ENCODE data around the gene PRKCE.
A peak's percentile ranks its signal among the peaks of the same experiment; 100 is the strongest.

The PRKCE gene

DNA sequence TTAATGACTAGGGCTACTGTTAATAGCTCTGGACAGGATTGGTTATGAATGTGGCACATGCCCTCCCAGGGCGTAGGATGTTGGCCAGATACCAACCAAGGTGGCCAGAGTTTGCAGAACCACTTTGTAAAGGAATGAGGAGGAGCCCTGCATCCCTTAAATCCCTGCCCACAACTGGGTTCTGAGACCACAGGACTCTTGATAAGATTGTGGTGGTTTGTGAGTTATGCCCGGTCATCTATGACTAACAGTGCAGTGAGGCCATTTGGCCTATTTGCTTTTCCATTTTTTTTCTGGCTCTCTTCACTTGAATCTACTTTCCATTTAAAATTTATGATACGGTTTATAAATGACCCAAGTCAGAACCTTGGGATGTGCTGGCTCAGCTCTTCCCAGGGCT is 294.5 kb downstream of the PRKCE start:
- TF ChIP-seq, protein P1, sequence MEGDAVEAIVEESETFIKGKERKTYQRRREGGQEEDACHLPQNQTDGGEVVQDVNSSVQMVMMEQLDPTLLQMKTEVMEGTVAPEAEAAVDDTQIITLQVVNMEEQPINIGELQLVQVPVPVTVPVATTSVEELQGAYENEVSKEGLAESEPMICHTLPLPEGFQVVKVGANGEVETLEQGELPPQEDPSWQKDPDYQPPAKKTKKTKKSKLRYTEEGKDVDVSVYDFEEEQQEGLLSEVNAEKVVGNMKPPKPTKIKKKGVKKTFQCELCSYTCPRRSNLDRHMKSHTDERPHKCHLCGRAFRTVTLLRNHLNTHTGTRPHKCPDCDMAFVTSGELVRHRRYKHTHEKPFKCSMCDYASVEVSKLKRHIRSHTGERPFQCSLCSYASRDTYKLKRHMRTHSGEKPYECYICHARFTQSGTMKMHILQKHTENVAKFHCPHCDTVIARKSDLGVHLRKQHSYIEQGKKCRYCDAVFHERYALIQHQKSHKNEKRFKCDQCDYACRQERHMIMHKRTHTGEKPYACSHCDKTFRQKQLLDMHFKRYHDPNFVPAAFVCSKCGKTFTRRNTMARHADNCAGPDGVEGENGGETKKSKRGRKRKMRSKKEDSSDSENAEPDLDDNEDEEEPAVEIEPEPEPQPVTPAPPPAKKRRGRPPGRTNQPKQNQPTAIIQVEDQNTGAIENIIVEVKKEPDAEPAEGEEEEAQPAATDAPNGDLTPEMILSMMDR (IDR thresholded peaks at IDR 0.05; ENCODE audit: extremely low read depth, missing control alignments): no peak
- no peak for DNase-seq (ENCODE audit: low spot score)

DNA sequence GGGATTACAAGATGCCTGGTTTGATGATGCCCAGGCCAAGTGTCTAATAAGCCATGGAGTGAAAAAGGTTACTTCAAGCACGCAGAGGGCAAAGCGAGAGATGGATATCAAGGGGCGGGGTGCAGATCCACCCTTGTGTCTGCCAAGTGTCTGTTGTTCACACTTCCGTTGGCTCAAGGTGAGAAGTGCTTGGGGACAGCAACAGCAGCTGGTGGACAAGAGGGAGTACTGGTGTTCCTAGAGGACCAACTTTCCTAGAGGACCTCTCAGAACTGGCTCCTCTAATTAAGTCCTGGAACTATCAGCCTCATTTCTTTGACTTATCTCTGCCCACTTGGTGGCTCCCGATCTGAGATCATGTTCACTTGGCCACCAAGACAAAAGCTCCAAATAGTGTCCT is 299.1 kb downstream of the PRKCE start:
- DNase-seq (ENCODE audit: low spot score): no peak
- TF ChIP-seq, protein P1 (IDR thresholded peaks at IDR 0.05; ENCODE audit: extremely low read depth, missing control alignments): no peak

DNA sequence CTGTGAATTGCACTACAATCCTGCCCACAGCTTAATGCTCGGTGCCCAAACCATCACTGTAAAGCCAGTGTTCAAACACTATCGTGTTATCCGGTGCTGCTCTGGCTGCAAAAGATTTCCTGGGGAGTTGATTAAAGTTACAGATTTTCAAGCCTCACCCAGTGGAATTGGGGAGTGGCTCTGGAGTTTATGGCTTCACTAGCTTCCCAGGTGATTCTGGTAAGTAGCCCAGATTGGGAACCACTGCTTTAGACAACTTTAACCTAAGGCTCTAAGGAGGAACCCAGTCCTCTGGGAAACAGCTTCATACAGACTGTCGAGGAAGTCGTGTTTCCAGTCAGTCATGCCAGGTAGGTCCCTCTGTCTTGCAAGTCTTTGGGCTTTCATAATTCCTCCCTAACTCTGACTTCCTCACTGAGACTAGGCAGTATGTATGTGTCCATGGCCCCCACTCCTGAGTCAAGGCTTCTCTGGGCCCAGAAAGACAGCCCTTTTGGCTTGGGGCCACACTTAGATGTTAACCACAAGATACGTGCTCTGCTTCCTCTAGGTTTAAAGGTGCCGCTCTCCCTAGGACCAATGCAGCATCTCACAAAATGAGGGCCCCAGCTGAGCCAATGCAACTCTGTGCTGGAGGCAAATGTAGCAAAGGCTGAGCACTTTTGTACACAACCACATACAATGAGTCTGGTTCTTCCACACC is 299.7 kb downstream of the PRKCE start:
- DNase-seq (ENCODE audit: low spot score): no peak
- TF ChIP-seq, protein P1 (IDR thresholded peaks at IDR 0.05; ENCODE audit: extremely low read depth, missing control alignments): no peak

DNA sequence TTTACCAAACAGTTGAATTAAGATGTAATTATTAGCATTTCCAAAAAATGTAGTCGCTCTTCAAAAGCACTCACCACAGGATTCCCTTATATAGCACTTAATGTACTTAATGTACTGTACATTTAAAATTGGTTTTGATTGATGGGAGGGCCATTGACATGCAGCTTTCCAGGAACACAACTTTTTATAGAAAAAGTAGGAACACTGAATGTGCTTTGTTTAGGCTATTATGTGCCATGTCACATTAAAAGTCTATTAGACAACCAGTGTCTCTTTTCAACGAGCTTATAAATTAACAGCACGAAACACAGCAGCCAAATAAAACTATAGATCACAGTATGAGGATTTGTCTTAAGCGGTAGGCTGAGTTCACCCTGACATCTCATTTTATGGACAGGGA is 301.1 kb downstream of the PRKCE start:
- TF ChIP-seq, protein P1 (IDR thresholded peaks at IDR 0.05; ENCODE audit: extremely low read depth, missing control alignments): no peak
- DNase-seq (ENCODE audit: low spot score): no peak

DNA sequence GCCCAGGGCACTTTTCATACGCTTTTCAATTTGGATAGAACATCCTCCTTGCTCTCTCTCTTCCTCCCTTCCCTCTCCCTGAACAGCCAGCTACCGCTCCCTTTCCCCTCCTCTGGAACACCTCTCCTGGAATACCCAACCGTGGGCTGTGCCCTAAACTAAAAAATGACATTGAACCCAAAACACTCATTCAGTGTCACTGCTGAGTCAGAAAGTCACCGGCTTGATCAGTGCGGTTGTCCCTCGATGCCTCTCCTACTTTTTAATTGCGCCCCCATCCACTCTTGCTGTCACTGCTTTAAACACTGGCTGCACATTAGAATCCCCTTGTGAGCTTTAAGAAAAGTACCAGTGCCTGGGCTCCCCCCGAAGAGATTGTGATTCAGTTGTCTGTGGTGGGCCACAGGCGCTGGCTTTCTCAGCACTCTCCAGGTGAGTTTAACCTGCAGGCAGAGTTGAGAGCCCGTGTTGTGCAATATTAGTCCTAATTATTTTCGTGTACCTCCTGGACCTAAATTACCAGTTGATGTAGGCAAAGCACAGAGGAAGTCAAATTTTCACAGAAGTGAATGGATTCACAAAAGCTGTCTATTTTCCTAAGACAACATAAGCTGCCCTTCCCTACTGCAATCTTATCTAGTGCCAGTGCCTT is 302.0 kb downstream of the PRKCE start:
- TF ChIP-seq, protein P1 (IDR thresholded peaks at IDR 0.05; ENCODE audit: extremely low read depth, missing control alignments): no peak
- no peak for DNase-seq (ENCODE audit: low spot score)

DNA sequence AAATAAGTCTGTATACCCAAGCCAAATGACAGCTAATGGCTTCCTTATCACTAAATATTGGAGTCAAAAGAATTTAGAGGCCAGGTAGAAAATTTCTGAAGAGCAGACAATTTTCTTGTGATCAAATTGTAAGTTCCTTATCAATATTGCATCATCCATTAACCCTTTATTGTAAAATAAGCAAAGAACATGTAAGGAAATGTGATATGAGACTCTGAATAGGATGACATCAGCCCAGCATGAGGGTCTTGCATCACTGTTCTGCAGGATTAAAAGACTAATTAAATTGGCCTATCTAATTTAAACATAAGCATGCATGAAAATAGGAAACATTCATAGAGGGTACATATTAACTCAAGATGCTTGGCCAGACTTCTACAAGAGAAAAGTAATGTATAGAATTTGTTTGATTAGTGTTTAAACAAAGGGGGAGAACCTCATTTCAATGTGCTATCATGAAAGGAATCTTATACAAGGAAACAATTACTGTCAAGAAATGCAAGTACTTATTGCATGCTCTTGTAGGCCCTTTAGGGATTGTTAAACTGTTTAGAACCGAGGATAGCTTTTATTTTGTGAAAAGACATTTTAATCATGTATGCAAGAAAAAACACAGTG is 302.9 kb downstream of the PRKCE start:
- no peak for DNase-seq (ENCODE audit: low spot score)
- TF ChIP-seq, protein P1 (IDR thresholded peaks at IDR 0.05; ENCODE audit: extremely low read depth, missing control alignments): no peak

DNA sequence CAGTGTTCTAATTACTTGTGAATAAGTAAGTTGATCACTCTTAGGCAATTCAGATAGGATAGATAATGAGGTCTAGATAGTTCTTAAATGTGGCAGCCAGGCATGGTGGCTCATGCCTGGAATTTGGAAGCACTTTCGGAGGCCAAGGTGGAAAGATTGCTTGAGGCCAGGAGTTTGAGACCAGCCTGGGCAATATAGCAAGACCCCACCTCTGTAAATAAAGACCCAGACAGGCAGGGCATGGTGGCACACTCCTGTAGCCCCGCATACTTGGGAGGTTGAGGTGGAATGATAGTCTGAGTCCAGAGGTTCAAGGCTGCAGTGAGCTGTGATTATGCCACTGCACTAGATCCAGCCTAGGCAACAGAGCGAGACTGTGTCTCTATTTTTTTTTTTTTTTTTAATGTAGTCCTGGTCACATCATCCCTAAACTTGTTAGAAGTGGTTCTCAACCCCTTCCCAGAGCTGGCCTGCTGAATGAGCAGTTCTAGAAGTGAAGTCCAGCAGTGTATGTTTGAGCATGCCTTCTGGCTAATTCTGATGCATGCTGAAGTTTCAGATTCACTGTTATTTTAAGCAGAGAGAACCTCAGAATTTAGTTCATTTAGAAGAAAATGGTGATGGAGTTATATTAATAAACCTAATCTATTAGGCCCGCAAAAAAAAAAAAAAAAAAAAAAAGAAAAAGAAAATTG is 306.2 kb downstream of the PRKCE start:
- DNase-seq (ENCODE audit: low spot score): peak; percentile 16
- TF ChIP-seq, protein P1 (IDR thresholded peaks at IDR 0.05; ENCODE audit: extremely low read depth, missing control alignments): no peak

Measured in GM20000 (cell line).